ENCODE measurements around the gene BCAR1.

Gene BCAR1

GRCh38 chr16:75188832-75189477 lies 62.5 kb downstream of the BCAR1 start:
- no peak for TF ChIP-seq CTCF (IDR thresholded peaks at IDR 0.05; ENCODE audit: low read depth, low read length)
- no peak overlapping the region for H3K4me3 ChIP-seq (ENCODE audit: low read depth, low read length)
- in situ Hi-C loops (cut with HindIII; ENCODE audit: low sequenced_read_pairs): no loop called here
- DNase-seq (ENCODE audit: low read depth, low spot score): no peak

- no peak for DNase-seq (ENCODE audit: low read depth, low spot score)
- TF ChIP-seq CTCF (IDR thresholded peaks at IDR 0.05; ENCODE audit: low read depth, low read length): no peak
- in situ Hi-C loops (cut with HindIII; ENCODE audit: low sequenced_read_pairs): no loop called here
- no peak overlapping the region for H3K4me3 ChIP-seq (ENCODE audit: low read depth, low read length)
Observed at GRCh38 chr16:75181630-75182029, 69.8 kb downstream of the BCAR1 start.

GRCh38 chr16:75179208-75179607 lies 72.2 kb downstream of the BCAR1 start:
- in situ Hi-C loops (cut with HindIII; ENCODE audit: low sequenced_read_pairs): no loop called here
- no peak for TF ChIP-seq CTCF (IDR thresholded peaks at IDR 0.05; ENCODE audit: low read depth, low read length)
- DNase-seq (ENCODE audit: low read depth, low spot score): no peak
- H3K4me3 ChIP-seq (ENCODE audit: low read depth, low read length): no peak overlapping the region

Data from astrocyte of the spinal cord (primary cell).